Panc1 (cell line): ENCODE results near the gene DHCR24.

Experiments used
- SIN3A ChIP-seq: IDR thresholded peaks from 2 replicates; pipeline ENCODE4 v1.6.1; 2012; ENCODE audit warnings: low read depth, mild to moderate bottlenecking, low read length, moderate library complexity, borderline replicate concordance; ENCODE audit not compliant: insufficient read depth
- TF ChIP-seq, protein P1 (sequence below): fragments of 450-650 bp; IDR thresholded peaks from 2 replicates; pipeline ENCODE4 v1.5.1; 2017; ENCODE audit warnings: mild to moderate bottlenecking

- TF ChIP-seq, protein P1, sequence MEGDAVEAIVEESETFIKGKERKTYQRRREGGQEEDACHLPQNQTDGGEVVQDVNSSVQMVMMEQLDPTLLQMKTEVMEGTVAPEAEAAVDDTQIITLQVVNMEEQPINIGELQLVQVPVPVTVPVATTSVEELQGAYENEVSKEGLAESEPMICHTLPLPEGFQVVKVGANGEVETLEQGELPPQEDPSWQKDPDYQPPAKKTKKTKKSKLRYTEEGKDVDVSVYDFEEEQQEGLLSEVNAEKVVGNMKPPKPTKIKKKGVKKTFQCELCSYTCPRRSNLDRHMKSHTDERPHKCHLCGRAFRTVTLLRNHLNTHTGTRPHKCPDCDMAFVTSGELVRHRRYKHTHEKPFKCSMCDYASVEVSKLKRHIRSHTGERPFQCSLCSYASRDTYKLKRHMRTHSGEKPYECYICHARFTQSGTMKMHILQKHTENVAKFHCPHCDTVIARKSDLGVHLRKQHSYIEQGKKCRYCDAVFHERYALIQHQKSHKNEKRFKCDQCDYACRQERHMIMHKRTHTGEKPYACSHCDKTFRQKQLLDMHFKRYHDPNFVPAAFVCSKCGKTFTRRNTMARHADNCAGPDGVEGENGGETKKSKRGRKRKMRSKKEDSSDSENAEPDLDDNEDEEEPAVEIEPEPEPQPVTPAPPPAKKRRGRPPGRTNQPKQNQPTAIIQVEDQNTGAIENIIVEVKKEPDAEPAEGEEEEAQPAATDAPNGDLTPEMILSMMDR, result no peak
- no peak for TF ChIP-seq SIN3A
These were observed 49.8 kb upstream of the DHCR24 start for GRCh38 chr1:54936791-54937190.
